Lung (tissue), 16 donors: ENCODE measurements around the gene MRM3. TPM values are rescaled to one million over a fixed set of nuclear protein-coding genes. Genes with fewer than 3 reads are reported as not detected.

ENCODE experiments used
- ATAC-seq: fragments of 200-7000 bp; cut with Tn5 transposase; one replicate; pipeline ENCODE4 v1.9.1; 2020; ENCODE audit warnings: moderate number of reproducible peaks; ENCODE audit not compliant: insufficient read depth, low FRiP score
- DNase-seq, 3 donors: peaks; one replicate each; pipeline ENCODE4 v3.0.0-alpha.2; 2013 to 2017
- H3K27ac ChIP-seq, 2 donors: one replicate each; pipeline ENCODE4 v1.5.1; 2013; ENCODE audit warnings: mild to moderate bottlenecking in 2 of 2, moderate library complexity in 2 of 2, control low read depth in 1 of 2, inconsistent platforms in 1 of 2, low read depth in 1 of 2, low read length in 1 of 2
- H3K27me3 ChIP-seq, 3 donors: one replicate each; pipeline ENCODE4 v1.5.1; 2013; ENCODE audit warnings: low read length in 2 of 3; ENCODE audit not compliant: control insufficient read depth in 3 of 3, insufficient read depth in 3 of 3
- H3K36me3 ChIP-seq, 4 donors: one replicate each; pipeline ENCODE4 v1.5.1; 2013; ENCODE audit warnings: low read length in 4 of 4, mild to moderate bottlenecking in 1 of 4, moderate library complexity in 1 of 4; ENCODE audit not compliant: control insufficient read depth in 4 of 4, insufficient read depth in 4 of 4
- H3K4me1 ChIP-seq, 5 donors: one replicate each; pipeline ENCODE4 v1.5.1; 2013; ENCODE audit warnings: low read length in 5 of 5, mild to moderate bottlenecking in 2 of 5, moderate library complexity in 1 of 5; ENCODE audit not compliant: control insufficient read depth in 5 of 5, insufficient read depth in 5 of 5
- H3K4me3 ChIP-seq: one replicate; pipeline ENCODE4 v1.5.1; 2013; ENCODE audit warnings: mild to moderate bottlenecking, control low read depth, moderate library complexity
- H3K9ac ChIP-seq, 2 donors: one replicate each; pipeline ENCODE4 v1.5.1; 2013; ENCODE audit warnings: low read length in 2 of 2, control low read depth in 1 of 2; ENCODE audit not compliant: insufficient read depth in 1 of 2
- H3K9me3 ChIP-seq, 4 donors: one replicate each; pipeline ENCODE4 v1.5.1; 2013; ENCODE audit warnings: low read length in 3 of 4, mild to moderate bottlenecking in 1 of 4, moderate library complexity in 1 of 4; ENCODE audit not compliant: control insufficient read depth in 4 of 4, insufficient read depth in 3 of 4
- WGBS, 2 donors: extraction: QIAGEN DNeasy Blood & Tissue Kit; methylation state at CpG; one replicate each; pipeline ENCODE4 v1.1.7; 2013; 5-methylcytosine and 5-hydroxymethylcytosine counted together
- long read RNA-seq, 5 donors: transcript quantifications; one replicate each; lab custom pipeline, GENCODE V29; 2026
- polyA plus RNA-seq, 2 donors: library from polyadenylated mRNA; stranded (reverse); fragments of 200-250 nt; gene quantifications; one replicate each; pipeline ENCODE4 v1.2.1, GENCODE V29; 2013
- total RNA-seq, 2 donors: library from RNA; depleted of rRNA in 1 of 2; stranded (reverse); fragments of >200 nt in 1 of 2; gene quantifications; one replicate each; pipeline ENCODE4 v1.2.1, GENCODE V29; 2014 to 2021
- TF ChIP-seq, protein P1 (sequence below): IDR thresholded peaks from 2 replicates; pipeline ENCODE4 v1.5.1; 2012; ENCODE audit warnings: mild to moderate bottlenecking; ENCODE audit errors: control extremely low read depth, extremely low read depth
- donor health status: control.
- donor health status: control.
- donor health status: Bipolar disorder and iron deficiency.
- donor health status: healthy.
- donor health status: DM: yes; HTN: yes; CAD: no.

The MRM3 gene
- total RNA-seq (10 to 100 TPM; 12.5 to 16.3 TPM), polyA plus RNA-seq (10 to 100 TPM; 10.4 to 13.8 TPM)
- long read RNA-seq, donor 1, partial matches to known transcripts, result 0 of 3 reads
- long read RNA-seq, donor 1, other reads (novel, unspliced or antisense), result 0 of 3 reads
- long read RNA-seq, donor 2, partial matches to known transcripts, result 0 of 1 reads
- long read RNA-seq, donor 2, other reads (novel, unspliced or antisense), result 0 of 1 reads
- long read RNA-seq, donor 3, partial matches to known transcripts, result 0 of 4 reads
- long read RNA-seq, donor 3, other reads (novel, unspliced or antisense), result 0 of 4 reads
- long read RNA-seq, donor 4, partial matches to known transcripts, result 7 of 9 reads
- long read RNA-seq, donor 4, other reads (novel, unspliced or antisense), result 0 of 9 reads
- long read RNA-seq, donor 5, transcript MRM3-201 (4 exons, 1,809 nt), result major isoform, 6 of 6 reads
- long read RNA-seq, donor 5, partial matches to known transcripts, result 0 of 6 reads
- long read RNA-seq, donor 5, other reads (novel, unspliced or antisense), result 0 of 6 reads

GRCh38 chr17:781805-782731 lies at the start of gene MRM3, which contains the start of gene GLOD4:
Gene MRM3 (plus strand): TSS chr17:782353. CDS start chr17:782379, 26 bp downstream.
Gene GLOD4 (minus strand): TSS chr17:782280. CDS start chr17:782255, 25 bp downstream.
- 0% methylated on average over 86 to 87 of the region's 87 CpGs for WGBS, 2 donors
- TF ChIP-seq, protein P1, sequence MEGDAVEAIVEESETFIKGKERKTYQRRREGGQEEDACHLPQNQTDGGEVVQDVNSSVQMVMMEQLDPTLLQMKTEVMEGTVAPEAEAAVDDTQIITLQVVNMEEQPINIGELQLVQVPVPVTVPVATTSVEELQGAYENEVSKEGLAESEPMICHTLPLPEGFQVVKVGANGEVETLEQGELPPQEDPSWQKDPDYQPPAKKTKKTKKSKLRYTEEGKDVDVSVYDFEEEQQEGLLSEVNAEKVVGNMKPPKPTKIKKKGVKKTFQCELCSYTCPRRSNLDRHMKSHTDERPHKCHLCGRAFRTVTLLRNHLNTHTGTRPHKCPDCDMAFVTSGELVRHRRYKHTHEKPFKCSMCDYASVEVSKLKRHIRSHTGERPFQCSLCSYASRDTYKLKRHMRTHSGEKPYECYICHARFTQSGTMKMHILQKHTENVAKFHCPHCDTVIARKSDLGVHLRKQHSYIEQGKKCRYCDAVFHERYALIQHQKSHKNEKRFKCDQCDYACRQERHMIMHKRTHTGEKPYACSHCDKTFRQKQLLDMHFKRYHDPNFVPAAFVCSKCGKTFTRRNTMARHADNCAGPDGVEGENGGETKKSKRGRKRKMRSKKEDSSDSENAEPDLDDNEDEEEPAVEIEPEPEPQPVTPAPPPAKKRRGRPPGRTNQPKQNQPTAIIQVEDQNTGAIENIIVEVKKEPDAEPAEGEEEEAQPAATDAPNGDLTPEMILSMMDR, result no peak
- ATAC-seq (peak; percentile 95), DNase-seq (peak; percentile 92 to 95 (median 94))
- Histone ChIP-seq H3K4me1 (peaks cover 0 to 16% (median 12%) of the 10 kb centered on the region in 5 donors), H3K27me3 (no peaks in the 10 kb centered on the region), H3K36me3 (peaks cover 7 to 26% (median 13%) of the 10 kb centered on the region in 4 donors), H3K9me3 (no peaks in the 10 kb centered on the region), H3K9ac (peak within 1 kb of the TSS; percentile 85 to 93), H3K4me3 (peak within 1 kb of the TSS; percentile 95), H3K27ac (peak within 1 kb of the TSS; percentile 69 to 93)

GRCh38 chr17:732902-733720 lies 49.0 kb upstream of the MRM3 start:
- peak overlapping the region; percentile 85 for H3K4me3 ChIP-seq
- ATAC-seq (peak; percentile 48), DNase-seq (peak; percentile 33 to 49 (median 47))
- 7 to 10% methylated on average over 53 to 57 of the region's 57 CpGs for WGBS, 2 donors
- H3K36me3 ChIP-seq, result peaks cover 0 to 4% (median 0%) of the 10 kb centered on the region in 4 donors
- H3K4me1 ChIP-seq, result peaks cover 0 to 14% (median 5%) of the 10 kb centered on the region in 5 donors
- peak overlapping the region; percentile 46 to 81 for H3K27ac ChIP-seq
- H3K27me3 ChIP-seq, result no peaks in the 10 kb centered on the region
- TF ChIP-seq, protein P1, result no peak
- no peaks in the 10 kb centered on the region for H3K9me3 ChIP-seq
- H3K9ac ChIP-seq, result peak overlapping the region; percentile 68 to 76

GRCh38 chr17:733743-734142 lies 48.4 kb upstream of the MRM3 start:
- peaks cover 0 to 8% (median 0%) of the 10 kb centered on the region in 4 donors for H3K36me3 ChIP-seq
- 74 to 76% methylated on average over 10 of the region's 10 CpGs for WGBS, 2 donors
- no peak overlapping the region for H3K9ac ChIP-seq
- H3K4me1 ChIP-seq, result peaks cover 0 to 14% (median 4%) of the 10 kb centered on the region in 5 donors
- no peak overlapping the region for H3K4me3 ChIP-seq
- no peaks in the 10 kb centered on the region for H3K9me3 ChIP-seq
- no peak overlapping the region for H3K27ac ChIP-seq
- no peak for ATAC-seq
- no peaks in the 10 kb centered on the region for H3K27me3 ChIP-seq
- no peak for DNase-seq
- TF ChIP-seq, protein P1, result no peak
